Psoas muscle (tissue), 8 donors: Measurements from ENCODE around the gene CTIF. TPM values are rescaled to one million over a fixed set of nuclear protein-coding genes. Genes with fewer than 3 reads are reported as not detected.

Experiments
- ATAC-seq, 4 donors: fragments of 200-7000 bp; cut with Tn5 transposase; one replicate each; pipeline ENCODE4 v1.9.1; 2020; ENCODE audit warnings: moderate library complexity in 3 of 4, mild to moderate bottlenecking in 2 of 4
- DNase-seq, 2 donors: peaks; one replicate each; pipeline ENCODE4 v3.0.0-alpha.2; 2020
- H3K27ac ChIP-seq: fragments of 200-600 bp; one replicate; pipeline ENCODE4 v1.8.0; 2022
- H3K27me3 ChIP-seq, 3 donors: fragments of 200-600 bp in 1 of 3; one replicate each; pipeline versions ENCODE4 v1.6.1 to v1.8.0; 2013 to 2022; ENCODE audit warnings: low read length in 2 of 3, mild to moderate bottlenecking in 2 of 3, moderate library complexity in 1 of 3; ENCODE audit not compliant: insufficient read depth in 3 of 3
- H3K36me3 ChIP-seq, 2 donors: fragments of 200-600 bp in 1 of 2; one replicate each; pipeline versions ENCODE4 v1.6.1 to v1.8.0; 2013 to 2022; ENCODE audit warnings: low read depth in 1 of 2, mild to moderate bottlenecking in 1 of 2, moderate library complexity in 1 of 2; ENCODE audit not compliant: insufficient read depth in 1 of 2
- H3K4me1 ChIP-seq: fragments of 200-600 bp; one replicate; pipeline ENCODE4 v1.8.0; 2022
- H3K4me3 ChIP-seq: fragments of 200-600 bp; one replicate; pipeline ENCODE4 v1.8.0; 2022; ENCODE audit warnings: mild to moderate bottlenecking
- H3K9me3 ChIP-seq: fragments of 200-600 bp; one replicate; pipeline ENCODE4 v1.8.0; 2022
- WGBS, 3 donors: extraction: QIAGEN DNeasy Blood & Tissue Kit; methylation state at CpG; one replicate each; pipeline versions ENCODE4 v1.1.6 to v1.1.7; 2013; 5-methylcytosine and 5-hydroxymethylcytosine counted together
- intact Hi-C, 2 donors: fragments of 100-400 bp; cut with DNase I; formaldehyde crosslinking; loops; one replicate each; pipeline versions ENCODE4 v1.11.0 to v1.14.2; 2022
- polyA plus RNA-seq, 3 donors: library from polyadenylated mRNA; stranded (reverse); fragments of 200-250 nt; gene quantifications; one replicate each; pipeline ENCODE4 v1.2.3, GENCODE V29; 2013
- total RNA-seq, 4 donors: library from RNA; stranded (reverse); fragmentation: NEBNext Ultra II Directional in 2 of 4; extraction: Animal tissue kit (Norgen Biotek cat#: 25700) in 2 of 4; gene quantifications; one replicate each; pipeline versions ENCODE4 v1.2.1 to v1.2.4, GENCODE V29; 2021 to 2023
- TF ChIP-seq, protein P1 (sequence below): fragments of 200-600 bp; IDR thresholded peaks from one replicate; pipeline ENCODE4 v1.8.0; 2022; ENCODE audit warnings: antibody characterized with exemption
- donor health status: healthy with polysubstance abuse.
- donor health status: DM: no; HTN: no; CAD: no; lungs with moderate emphysema.
- donor health status: Bipolar disorder and iron deficiency.
- donor health status: healthy.
- donor health status: DM: yes; HTN: yes; CAD: no.
- donor health status: DM: no; HTN: no; CAD: no.
- donor health status: DM: no; HTN: no; CAD: no.
- donor health status: DM: yes; HTN: yes; CAD: no.

Gene CTIF
- total and polyA plus RNA-seq, 7 donors, result 11.3 to 40.5 (median 26.9) TPM

DNA sequence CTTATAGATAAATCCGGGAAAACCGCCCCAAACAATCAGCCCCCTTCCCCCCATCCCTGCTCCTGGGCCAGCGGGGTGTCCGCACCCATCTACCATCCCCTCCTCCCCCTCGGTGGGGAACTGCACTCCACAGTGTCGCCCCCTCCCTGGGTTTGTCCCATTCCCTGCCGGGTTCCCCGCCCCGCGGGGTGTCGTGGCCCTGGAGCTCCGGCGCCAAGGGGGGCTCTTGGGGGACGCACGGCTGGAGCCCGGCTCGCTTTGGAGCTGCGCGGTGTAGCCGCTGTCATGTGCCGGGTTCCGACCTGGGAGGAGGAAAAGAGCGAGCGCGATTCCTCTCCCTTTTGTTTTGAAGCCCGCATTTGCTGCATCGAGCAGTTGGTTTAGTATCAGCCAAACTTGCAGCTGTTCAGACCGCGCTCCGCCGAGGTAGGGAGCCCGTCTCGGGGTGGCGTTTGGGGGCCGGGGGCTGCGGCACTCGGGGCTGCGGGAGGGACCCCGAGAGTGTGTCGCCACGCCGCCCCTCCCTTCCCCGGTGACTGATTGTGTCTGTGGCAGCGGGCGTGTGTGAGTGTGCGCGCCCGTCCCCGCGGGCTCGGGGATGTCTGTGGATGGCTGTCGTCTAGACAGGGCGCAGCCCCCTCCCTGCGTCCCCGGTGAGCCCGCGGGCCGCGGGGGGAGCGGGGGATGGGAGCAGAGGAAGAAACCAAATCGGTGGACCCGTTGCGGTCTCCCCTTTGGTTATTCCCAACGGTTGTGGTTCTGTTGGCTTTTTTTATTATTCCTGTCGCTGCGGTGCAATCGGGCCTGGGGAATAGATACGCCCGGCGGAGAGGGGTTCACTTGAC is 797 bp downstream of the CTIF start:
- Histone ChIP-seq H3K9me3 (no peaks in the 10 kb centered on the region), H3K4me1 (peaks cover 30% of the 10 kb centered on the region), H3K36me3 (no peaks in the 10 kb centered on the region), H3K27ac (peak overlapping the region; percentile 95), H3K4me3 (peak overlapping the region; percentile 77), H3K27me3 (no peaks in the 10 kb centered on the region)
- peak; percentile 20 to 35 (median 24) for ATAC-seq
- WGBS, 3 donors, result 0% methylated on average over 62 to 70 of the region's 70 CpGs
- DNase-seq, result peak; percentile 48 to 75
- intact Hi-C loops, result loop anchor here (5.0 kb wide), 3 partner anchors 48 to 123 kb away; no protein-coding TSS in a partner anchor
- TF ChIP-seq, protein P1, sequence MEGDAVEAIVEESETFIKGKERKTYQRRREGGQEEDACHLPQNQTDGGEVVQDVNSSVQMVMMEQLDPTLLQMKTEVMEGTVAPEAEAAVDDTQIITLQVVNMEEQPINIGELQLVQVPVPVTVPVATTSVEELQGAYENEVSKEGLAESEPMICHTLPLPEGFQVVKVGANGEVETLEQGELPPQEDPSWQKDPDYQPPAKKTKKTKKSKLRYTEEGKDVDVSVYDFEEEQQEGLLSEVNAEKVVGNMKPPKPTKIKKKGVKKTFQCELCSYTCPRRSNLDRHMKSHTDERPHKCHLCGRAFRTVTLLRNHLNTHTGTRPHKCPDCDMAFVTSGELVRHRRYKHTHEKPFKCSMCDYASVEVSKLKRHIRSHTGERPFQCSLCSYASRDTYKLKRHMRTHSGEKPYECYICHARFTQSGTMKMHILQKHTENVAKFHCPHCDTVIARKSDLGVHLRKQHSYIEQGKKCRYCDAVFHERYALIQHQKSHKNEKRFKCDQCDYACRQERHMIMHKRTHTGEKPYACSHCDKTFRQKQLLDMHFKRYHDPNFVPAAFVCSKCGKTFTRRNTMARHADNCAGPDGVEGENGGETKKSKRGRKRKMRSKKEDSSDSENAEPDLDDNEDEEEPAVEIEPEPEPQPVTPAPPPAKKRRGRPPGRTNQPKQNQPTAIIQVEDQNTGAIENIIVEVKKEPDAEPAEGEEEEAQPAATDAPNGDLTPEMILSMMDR, result no peak

DNA sequence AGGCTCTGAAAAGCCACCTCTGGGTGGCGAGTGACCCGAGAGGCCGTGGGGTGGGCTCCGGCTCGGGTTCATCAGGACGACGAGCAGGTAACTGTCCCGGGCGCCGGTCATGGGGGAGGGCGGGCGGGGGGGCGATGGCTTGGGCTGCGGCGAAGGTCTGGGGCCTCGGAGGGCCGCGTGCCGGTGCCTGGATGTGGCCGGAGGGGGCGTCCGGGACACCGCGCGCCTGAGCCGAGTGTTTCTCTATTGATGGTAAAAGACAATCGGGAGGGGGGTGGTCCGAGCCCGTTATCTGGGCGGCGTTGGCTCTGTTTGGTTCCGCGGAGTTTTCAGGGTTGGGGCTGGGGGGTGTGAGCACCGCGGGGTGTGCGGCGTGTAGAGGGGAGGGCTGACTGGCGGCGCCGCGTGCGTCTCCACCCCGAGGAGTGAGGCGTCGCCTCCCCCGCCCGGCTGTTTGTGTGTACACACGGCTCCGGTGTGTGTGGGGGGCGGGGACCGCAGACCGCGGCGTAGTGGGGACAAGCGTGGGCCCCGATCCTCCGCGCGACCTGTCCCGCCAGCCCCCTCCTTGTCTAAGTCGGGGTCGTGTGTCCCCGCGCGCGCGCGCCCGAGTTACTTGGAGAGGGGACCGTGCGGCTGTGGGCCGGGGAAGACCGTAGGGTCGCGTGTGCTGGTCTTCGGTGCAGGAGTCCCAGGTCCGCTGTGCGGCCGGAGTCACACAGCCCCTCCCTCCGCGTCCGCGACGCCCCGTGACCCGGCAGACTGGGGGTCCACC is 1.6 kb downstream of the CTIF start:
- 0 to 1% (median 0%) methylated on average over 70 to 86 of the region's 86 CpGs for WGBS, 3 donors
- ATAC-seq, result peak; percentile 76 to 83 (median 80)
- intact Hi-C loops, result loop anchor here (5.0 kb wide), 3 partner anchors 47 to 122 kb away; no protein-coding TSS in a partner anchor

DNA sequence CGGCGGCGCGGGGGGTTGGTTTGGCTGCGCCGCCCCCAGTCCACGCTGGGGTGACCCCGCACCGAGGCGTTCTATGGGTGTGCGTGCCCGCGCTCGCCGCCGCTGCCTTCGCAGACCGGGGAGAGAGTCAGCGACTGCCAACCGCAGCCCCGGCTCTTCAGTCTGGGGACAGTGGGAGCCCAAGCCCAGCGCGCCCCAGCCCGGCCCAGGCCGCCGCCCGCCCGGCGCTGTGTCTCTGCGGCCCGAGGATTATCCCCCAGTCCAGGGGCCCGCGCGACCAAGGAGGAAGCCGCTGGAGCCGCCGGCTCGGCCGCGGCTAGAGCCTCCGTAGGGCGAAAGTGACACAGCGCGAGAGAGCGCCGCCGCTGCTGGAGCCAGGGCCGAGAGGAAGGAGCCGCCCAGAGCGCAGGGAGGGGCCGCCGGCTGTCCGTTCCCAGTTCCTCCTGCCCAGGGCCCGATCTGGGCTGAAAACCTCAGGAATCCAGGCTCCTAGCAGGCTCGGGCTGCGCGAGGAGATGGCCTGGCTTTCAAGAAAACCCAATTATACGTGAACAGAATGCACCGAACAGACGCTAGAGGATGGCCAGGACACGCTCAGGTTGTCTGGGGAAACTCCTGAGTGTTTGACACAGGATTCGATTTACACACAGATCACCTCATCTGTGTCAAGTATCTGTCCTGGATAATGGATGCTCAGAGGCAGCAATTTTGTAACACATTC is 2.4 kb downstream of the CTIF start:
- H3K4me1 ChIP-seq, result peaks cover 45% of the 10 kb centered on the region
- no peaks in the 10 kb centered on the region for H3K27me3 ChIP-seq
- no peaks in the 10 kb centered on the region for H3K9me3 ChIP-seq
- H3K36me3 ChIP-seq, result no peaks in the 10 kb centered on the region
- H3K4me3 ChIP-seq, result peak overlapping the region; percentile 77
- intact Hi-C loops, result loop anchor here (5.0 kb wide), 3 partner anchors 46 to 121 kb away; no protein-coding TSS in a partner anchor
- peak overlapping the region; percentile 95 for H3K27ac ChIP-seq
- ATAC-seq, result peak; percentile 47 to 63 (median 58)
- DNase-seq, result peak; percentile 80 to 87
- 1 to 2% (median 1%) methylated on average over 36 to 62 of the region's 62 CpGs for WGBS, 3 donors
- TF ChIP-seq, protein P1, result no peak

More for the DNA sequence above, 1.6 kb downstream of the CTIF start:
- TF ChIP-seq, protein P1, result peak; percentile 25
- Histone ChIP-seq H3K9me3 (no peaks in the 10 kb centered on the region), H3K36me3 (no peaks in the 10 kb centered on the region), H3K4me3 (peak overlapping the region; percentile 77), H3K27ac (peak overlapping the region; percentile 95), H3K27me3 (no peaks in the 10 kb centered on the region), H3K4me1 (peaks cover 38% of the 10 kb centered on the region)
- DNase-seq, result peak; percentile 80 to 89

DNA sequence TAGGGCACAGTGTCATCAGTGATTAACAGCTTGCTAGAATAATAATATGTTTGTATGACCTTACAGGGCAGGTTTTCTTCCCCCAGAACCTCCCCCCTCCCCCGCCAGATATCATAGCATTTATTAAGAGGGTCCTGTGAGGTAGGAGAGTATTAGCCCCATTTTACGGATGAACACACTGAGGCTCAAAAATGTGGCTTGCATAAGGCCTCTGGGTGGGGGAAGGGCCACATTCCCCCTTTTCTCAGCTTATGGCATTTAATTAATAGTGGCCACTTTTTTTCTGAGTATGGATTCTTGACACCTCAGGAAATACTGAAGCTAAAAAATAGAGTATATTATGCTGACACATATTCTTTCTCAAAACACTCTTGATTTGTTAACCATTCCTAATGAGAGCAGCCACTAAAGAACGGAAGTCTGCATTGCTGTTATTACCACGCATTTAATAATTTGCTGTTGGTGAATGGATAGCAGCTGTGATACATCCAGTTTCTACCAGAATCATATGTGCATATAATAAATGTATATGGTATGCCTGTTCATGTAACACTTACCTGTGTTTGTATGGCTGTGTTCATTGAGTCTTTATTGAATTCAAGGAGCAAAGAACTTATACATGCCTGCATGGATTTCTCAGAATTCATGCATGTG is 3.0 kb downstream of the CTIF start:
- Histone ChIP-seq H3K9me3 (no peaks in the 10 kb centered on the region), H3K4me1 (peaks cover 52% of the 10 kb centered on the region), H3K4me3 (peak overlapping the region; percentile 77), H3K27ac (peak overlapping the region; percentile 95), H3K27me3 (no peaks in the 10 kb centered on the region), H3K36me3 (no peaks in the 10 kb centered on the region)
- intact Hi-C loops, result loop anchor here (5.0 kb wide), 3 partner anchors 45 to 120 kb away; no protein-coding TSS in a partner anchor
- DNase-seq (no peak), ATAC-seq (no peak)
- TF ChIP-seq, protein P1, result no peak
- 91 to 95% (median 91%) methylated on average over 4 of the region's 4 CpGs for WGBS, 3 donors
